Heart right ventricle (tissue), 16 donors: ENCODE measurements around the gene SKIDA1. TPM values are rescaled to one million over a fixed set of nuclear protein-coding genes. Genes with fewer than 3 reads are reported as not detected.
A peak's percentile ranks its signal among the peaks of the same experiment; 100 is the strongest.

Source experiments
- ATAC-seq, 8 donors: fragments of 200-7000 bp; cut with Tn5 transposase; one replicate each; pipeline ENCODE4 v1.9.1; 2020; ENCODE audit warnings: mild to moderate bottlenecking in 8 of 8, moderate library complexity in 8 of 8, moderate number of reproducible peaks in 1 of 8
- DNase-seq, 2 donors: peaks; one replicate each; pipeline ENCODE4 v3.0.0-alpha.2; 2020
- H3K27ac ChIP-seq, 10 donors: fragments of 200-600 bp; sonication (generic) in 2 of 10; one replicate each; pipeline versions ENCODE4 v1.5.0 to v1.8.0; 2020 to 2022; ENCODE audit warnings: mild to moderate bottlenecking in 3 of 10
- H3K27me3 ChIP-seq, 7 donors: fragments of 200-600 bp; one replicate each; pipeline ENCODE4 v1.8.0; 2021 to 2022; ENCODE audit warnings: mild to moderate bottlenecking in 2 of 7
- H3K36me3 ChIP-seq, 9 donors: fragments of 200-600 bp; sonication (generic) in 1 of 9; one replicate each; pipeline versions ENCODE4 v1.5.0 to v1.8.0; 2020 to 2022; ENCODE audit warnings: mild to moderate bottlenecking in 2 of 9
- H3K4me1 ChIP-seq, 9 donors: fragments of 200-600 bp; sonication (generic) in 1 of 9; one replicate each; pipeline versions ENCODE4 v1.5.0 to v1.8.0; 2020 to 2022; ENCODE audit warnings: mild to moderate bottlenecking in 4 of 9
- H3K4me3 ChIP-seq, 10 donors: fragments of 200-600 bp; sonication (generic) in 2 of 10; one replicate each; pipeline versions ENCODE4 v1.5.0 to v1.8.0; 2020 to 2022; ENCODE audit warnings: mild to moderate bottlenecking in 7 of 10, moderate library complexity in 2 of 10
- H3K9me3 ChIP-seq, 11 donors: fragments of 200-600 bp in 10 of 11; sonication (generic) in 2 of 11; one replicate each; pipeline versions ENCODE4 v1.5.0 to v1.8.0; 2013 to 2022; ENCODE audit warnings: mild to moderate bottlenecking in 2 of 11, control low read depth in 1 of 11, moderate library complexity in 1 of 11
- CTCF ChIP-seq, 9 donors: fragments of 200-600 bp; sonication (generic) in 2 of 9; IDR thresholded peaks; one replicate each; pipeline versions ENCODE4 v1.5.0 to v1.8.0; 2021 to 2022; ENCODE audit warnings: antibody characterized with exemption in 9 of 9, mild to moderate bottlenecking in 5 of 9, moderate library complexity in 1 of 9
- WGBS, 2 donors: extraction: QIAGEN DNeasy Blood & Tissue Kit; methylation state at CpG; one replicate each; pipeline ENCODE4 v1.1.7; 2013; ENCODE audit warnings: inconsistent platforms in 1 of 2; 5-methylcytosine and 5-hydroxymethylcytosine counted together
- intact Hi-C, 10 donors: fragments of 100-400 bp; cut with DNase I; formaldehyde crosslinking; loops; one replicate each; pipeline versions ENCODE4 v1.11.1 to v1.14.2; 2022
- polyA plus RNA-seq, 2 donors: library from polyadenylated mRNA; stranded (reverse); fragments of 200-250 nt; gene quantifications; one replicate each; pipeline ENCODE4 v1.2.3, GENCODE V29; 2013
- total RNA-seq, 10 donors: library from RNA; stranded (reverse); fragmentation: NEBNext Ultra II Directional in 3 of 10; extraction: Animal tissue kit (Norgen Biotek cat#: 25700) in 3 of 10; gene quantifications; one replicate each; pipeline versions ENCODE4 v1.2.1 to v1.2.4, GENCODE V29; 2021 to 2023
- donor health status: Arrhythmogenic right ventricular cardiomyopathy.
- donor health status: ischemic (EF 13 %, LVEDD 7.1; RV severe dilation, severe dysfunction).
- donor health status: healthy with polysubstance abuse.
- donor health status: DM: no; HTN: yes; CAD: no.
- donor health status: DM: no; HTN: no; CAD: no.
- donor health status: ischemic (EF 25% LVEDD 6.9; RV normal size, moderate dysfunction).
- donor health status: ischemic (EF 25% LVEDD 5.7; RV mildly dilated, moderate dysfunction).
- donor health status: healthy.
- donor health status: DM: yes; HTN: yes; CAD: no.
- donor health status: Ischemic cardiomyopathy.
- donor health status: ischemic (EF 35%, LVEDD 5.7; RV mildly dilated, moderate dysfunction).
- donor health status: nonischemic (EF 11% LVEDD 7.7; RV severe dilation, severe dysfunction).
- donor health status: DM: yes; HTN: yes; CAD: no.
- donor health status: PGD.
- donor health status: ischemic (EF 29% LVEDD 5.4; RV normal size, mild dysfunction).
- donor health status: nonischemic (EF 23%, LVEDD 6.1; RV moderate dilation, normal function).

SKIDA1 gene
- total and polyA plus RNA-seq, 12 donors: 0.23 to 6.4 (median 2.6) TPM

DNA sequence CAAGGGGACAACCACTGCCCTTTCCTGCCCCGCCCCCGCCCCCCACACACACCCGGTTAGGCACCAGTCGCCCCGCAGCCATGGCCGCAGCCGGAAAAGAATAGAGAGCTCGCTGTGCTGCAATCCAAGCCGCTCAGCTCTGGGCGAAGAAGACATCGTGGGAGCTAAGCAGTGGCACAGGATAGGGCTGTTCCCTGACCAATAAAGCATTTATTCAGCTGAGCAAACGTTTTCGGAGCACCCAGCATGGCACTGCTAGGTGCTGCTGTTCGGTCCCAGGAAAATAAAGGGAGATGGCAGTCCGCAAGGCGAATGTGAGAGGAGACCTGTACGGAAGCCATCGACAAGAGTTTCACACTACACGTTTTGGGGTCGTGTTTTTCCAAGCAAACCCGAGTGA, 18.3 kb downstream of the SKIDA1 start:
- no peak overlapping the region for H3K27ac ChIP-seq
- no peak for ATAC-seq
- DNase-seq: no peak
- 75 to 76% methylated on average over 21 of the region's 21 CpGs for WGBS, 2 donors
- intact Hi-C loops: no loop called here
- peaks cover 0 to 24% (median 5%) of the 10 kb centered on the region in 9 donors for H3K4me1 ChIP-seq
- no peaks in the 10 kb centered on the region for H3K9me3 ChIP-seq
- no peak for TF ChIP-seq CTCF (IDR thresholded peaks at IDR 0.05)
- H3K27me3 ChIP-seq: peaks cover 0 to 23% (median 0%) of the 10 kb centered on the region in 7 donors
- no peaks in the 10 kb centered on the region for H3K36me3 ChIP-seq
- no peak overlapping the region for H3K4me3 ChIP-seq

- Histone ChIP-seq H3K4me3 (no peak overlapping the region), H3K4me1 (peaks cover 0 to 24% (median 5%) of the 10 kb centered on the region in 9 donors), H3K27me3 (peaks cover 0 to 18% (median 0%) of the 10 kb centered on the region in 7 donors), H3K9me3 (no peaks in the 10 kb centered on the region), H3K27ac (no peak overlapping the region), H3K36me3 (no peaks in the 10 kb centered on the region)
- TF ChIP-seq CTCF (IDR thresholded peaks at IDR 0.05): no peak
- ATAC-seq (no peak), DNase-seq (no peak)
- WGBS, 2 donors: 47 to 67% methylated on average over 3 of the region's 3 CpGs
- intact Hi-C loops: no loop called here
Observed at GRCh38 chr10:21506351-21506750, 19.1 kb downstream of the SKIDA1 start.

GRCh38 chr10:21505711-21506278, 19.7 kb downstream of the SKIDA1 start:
- no peaks in the 10 kb centered on the region for H3K9me3 ChIP-seq
- H3K4me1 ChIP-seq: peaks cover 0 to 18% (median 5%) of the 10 kb centered on the region in 9 donors
- peaks cover 0 to 18% (median 0%) of the 10 kb centered on the region in 7 donors for H3K27me3 ChIP-seq
- ATAC-seq (peak in 4 of 8 donors; percentile 44 to 61 (median 46)), DNase-seq (no peak)
- H3K4me3 ChIP-seq: no peak overlapping the region
- TF ChIP-seq CTCF (IDR thresholded peaks at IDR 0.05): no peak
- WGBS, 2 donors: 72 to 79% methylated on average over 4 of the region's 4 CpGs
- intact Hi-C loops: no loop called here
- H3K27ac ChIP-seq: no peak overlapping the region
- H3K36me3 ChIP-seq: no peaks in the 10 kb centered on the region

- DNase-seq (no peak), ATAC-seq (no peak)
- Histone ChIP-seq H3K9me3 (no peaks in the 10 kb centered on the region), H3K4me1 (peaks cover 0 to 16% (median 7%) of the 10 kb centered on the region in 9 donors), H3K36me3 (no peaks in the 10 kb centered on the region), H3K27me3 (peaks cover 0 to 31% (median 0%) of the 10 kb centered on the region in 7 donors), H3K27ac (no peak overlapping the region), H3K4me3 (no peak overlapping the region)
- intact Hi-C loops: no loop called here
- no peak for TF ChIP-seq CTCF (IDR thresholded peaks at IDR 0.05)
- WGBS, 2 donors: 94 to 100% methylated on average over 1 of the region's 1 CpG
Observed at GRCh38 chr10:21503542-21503941, 21.9 kb downstream of the SKIDA1 start.
